ENCODE results near the gene HSBP1L1. TPM values are rescaled to one million over a fixed set of nuclear protein-coding genes. Genes with fewer than 3 reads are reported as not detected.

HSBP1L1 gene
- total RNA-seq, 3 donors from 2014 or later = 33.8 to 73.7 (median 68.4) TPM

- no peak for TF ChIP-seq CTCF (IDR thresholded peaks at IDR 0.05)
- Histone ChIP-seq H3K9me3 (no peaks in the 10 kb centered on the region), H3K36me3 (ENCODE audit: low read depth) (no peaks in the 10 kb centered on the region), H3K4me1 (ENCODE audit: low read depth) (peaks cover 45% of the 10 kb centered on the region), H3K4me3 (no peak overlapping the region)
- intact Hi-C loops (cut with DNase I, micrococcal nuclease) = no loop called here
- peak; percentile 4 to 34 (median 23) for DNase-seq
- ATAC-seq = no peak
Measured at GRCh38 chr18:79940814-79941472, 23.5 kb upstream of the HSBP1L1 start.

- Histone ChIP-seq H3K9me3 (no peaks in the 10 kb centered on the region), H3K36me3 (ENCODE audit: low read depth) (no peaks in the 10 kb centered on the region), H3K4me3 (no peak overlapping the region), H3K4me1 (ENCODE audit: low read depth) (peaks cover 40% of the 10 kb centered on the region)
- ATAC-seq (no peak), DNase-seq (peak; percentile 4 to 31 (median 25))
- no peak for TF ChIP-seq CTCF (IDR thresholded peaks at IDR 0.05)
- intact Hi-C loops (cut with DNase I, micrococcal nuclease) = no loop called here
Measured at GRCh38 chr18:79941473-79942119, 22.8 kb upstream of the HSBP1L1 start.

- no peak for TF ChIP-seq CTCF (IDR thresholded peaks at IDR 0.05)
- H3K4me1 ChIP-seq (ENCODE audit: low read depth) = peaks cover 38% of the 10 kb centered on the region
- ATAC-seq (no peak), DNase-seq (peak; percentile 3 to 14 (median 8))
- H3K9me3 ChIP-seq = no peaks in the 10 kb centered on the region
- no peaks in the 10 kb centered on the region for H3K36me3 ChIP-seq (ENCODE audit: low read depth)
- no peak overlapping the region for H3K4me3 ChIP-seq
- intact Hi-C loops (cut with DNase I, micrococcal nuclease) = no loop called here
Measured at GRCh38 chr18:79942211-79942610, 22.2 kb upstream of the HSBP1L1 start.

- ATAC-seq (peak; percentile 80), DNase-seq (peak; percentile 73 to 78 (median 76))
- Histone ChIP-seq H3K36me3 (ENCODE audit: low read depth) (no peaks in the 10 kb centered on the region), H3K9me3 (no peaks in the 10 kb centered on the region), H3K4me3 (no peak overlapping the region), H3K4me1 (ENCODE audit: low read depth) (peaks cover 42% of the 10 kb centered on the region)
- intact Hi-C loops (cut with DNase I, micrococcal nuclease) = no loop called here
- no peak for TF ChIP-seq CTCF (IDR thresholded peaks at IDR 0.05)
Measured at GRCh38 chr18:79942786-79943607, 21.4 kb upstream of the HSBP1L1 start.

GRCh38 chr18:79943608-79944125 lies 20.8 kb upstream of the HSBP1L1 start:
- Histone ChIP-seq H3K9me3 (no peaks in the 10 kb centered on the region), H3K4me3 (no peak overlapping the region), H3K36me3 (ENCODE audit: low read depth) (no peaks in the 10 kb centered on the region), H3K4me1 (ENCODE audit: low read depth) (peaks cover 48% of the 10 kb centered on the region)
- intact Hi-C loops (cut with DNase I, micrococcal nuclease) = no loop called here
- TF ChIP-seq CTCF (IDR thresholded peaks at IDR 0.05) = no peak
- DNase-seq = peak; percentile 17 to 64 (median 52)
- ATAC-seq = peak; percentile 19
